WTC11 (cell line): ENCODE results near the gene SEC16A.

Source experiments
- ATF3 ChIP-seq: sonication (generic); formaldehyde crosslinking; conservative IDR thresholded peaks from 2 replicates; pipeline ENCODE4 v1.8.1; 2022; ENCODE audit warnings: mild to moderate bottlenecking, missing genetic modification reagents
- ETV6 ChIP-seq: sonication (generic); formaldehyde crosslinking; IDR thresholded peaks from 2 replicates; pipeline ENCODE4 v1.8.1; 2022; ENCODE audit warnings: mild to moderate bottlenecking, missing genetic modification reagents
- JUN ChIP-seq: sonication (generic); formaldehyde crosslinking; IDR thresholded peaks from 2 replicates; pipeline ENCODE4 v1.8.0; 2023; ENCODE audit warnings: mild to moderate bottlenecking, missing genetic modification reagents
- KAT7 ChIP-seq: sonication (generic); formaldehyde crosslinking; IDR thresholded peaks from 2 replicates; pipeline ENCODE4 v1.8.1; 2023; ENCODE audit warnings: missing genetic modification reagents, mild to moderate bottlenecking, borderline replicate concordance
- NFYB ChIP-seq: sonication (generic); formaldehyde crosslinking; conservative IDR thresholded peaks from 2 replicates; pipeline ENCODE4 v1.8.0; 2022; ENCODE audit warnings: low read depth, missing genetic modification reagents
- SOX15 ChIP-seq: fragments of 250-450 bp; sonication (Bioruptor Pico); IDR thresholded peaks from 2 replicates; pipeline ENCODE4 v1.9.0; 2021; ENCODE audit warnings: mild to moderate bottlenecking
- SP1 ChIP-seq: sonication (generic); formaldehyde crosslinking; conservative IDR thresholded peaks from 2 replicates; pipeline ENCODE4 v1.8.1; 2022; ENCODE audit warnings: missing genetic modification reagents
- USF1 ChIP-seq: sonication (generic); formaldehyde crosslinking; IDR thresholded peaks from 2 replicates; pipeline ENCODE4 v1.8.0; 2022; ENCODE audit warnings: mild to moderate bottlenecking, missing genetic modification reagents
- USF2 ChIP-seq: sonication (generic); formaldehyde crosslinking; IDR thresholded peaks from 2 replicates; pipeline ENCODE4 v1.8.1; 2023; ENCODE audit warnings: mild to moderate bottlenecking, missing genetic modification reagents, moderate library complexity
- ZNF396 ChIP-seq: fragments of 250-450 bp; sonication (Bioruptor Pico); IDR thresholded peaks from 2 replicates; pipeline ENCODE4 v1.8.0; 2021; ENCODE audit warnings: mild to moderate bottlenecking, moderate library complexity, borderline replicate concordance
- TF ChIP-seq, protein P1 (sequence below): fragments of 200-600 bp; IDR thresholded peaks from 2 replicates; pipeline ENCODE4 v1.8.0; 2022; ENCODE audit warnings: antibody characterized with exemption
- TF ChIP-seq, protein P2 (sequence below): sonication (generic); formaldehyde crosslinking; IDR thresholded peaks from 2 replicates; pipeline ENCODE4 v1.8.0; 2022; ENCODE audit warnings: mild to moderate bottlenecking, missing genetic modification reagents
- TF ChIP-seq, protein P3 (sequence below): sonication (generic); formaldehyde crosslinking; IDR thresholded peaks from 2 replicates; pipeline ENCODE4 v1.8.1; 2022; ENCODE audit warnings: missing genetic modification reagents, borderline replicate concordance

DNA sequence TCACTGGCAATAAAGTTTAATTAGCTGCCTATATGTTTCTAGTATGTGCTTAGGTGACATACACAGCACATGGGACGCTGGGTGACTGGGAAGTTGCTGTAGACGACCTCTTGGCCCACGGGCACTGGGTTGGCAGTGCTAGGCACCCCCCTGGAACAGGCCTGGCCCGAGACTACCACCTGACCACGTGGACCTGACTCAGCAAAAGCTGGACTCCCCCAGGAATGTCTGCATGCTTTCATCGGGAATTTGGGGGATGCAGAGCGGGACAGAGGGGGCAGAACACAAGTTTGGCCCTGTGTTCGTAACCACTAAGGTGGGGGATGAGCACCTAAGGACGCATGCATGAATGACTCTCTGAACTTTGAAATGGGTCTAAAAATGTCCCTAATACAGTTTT is 26.6 kb downstream of the SEC16A start:
- TF ChIP-seq, protein P1, sequence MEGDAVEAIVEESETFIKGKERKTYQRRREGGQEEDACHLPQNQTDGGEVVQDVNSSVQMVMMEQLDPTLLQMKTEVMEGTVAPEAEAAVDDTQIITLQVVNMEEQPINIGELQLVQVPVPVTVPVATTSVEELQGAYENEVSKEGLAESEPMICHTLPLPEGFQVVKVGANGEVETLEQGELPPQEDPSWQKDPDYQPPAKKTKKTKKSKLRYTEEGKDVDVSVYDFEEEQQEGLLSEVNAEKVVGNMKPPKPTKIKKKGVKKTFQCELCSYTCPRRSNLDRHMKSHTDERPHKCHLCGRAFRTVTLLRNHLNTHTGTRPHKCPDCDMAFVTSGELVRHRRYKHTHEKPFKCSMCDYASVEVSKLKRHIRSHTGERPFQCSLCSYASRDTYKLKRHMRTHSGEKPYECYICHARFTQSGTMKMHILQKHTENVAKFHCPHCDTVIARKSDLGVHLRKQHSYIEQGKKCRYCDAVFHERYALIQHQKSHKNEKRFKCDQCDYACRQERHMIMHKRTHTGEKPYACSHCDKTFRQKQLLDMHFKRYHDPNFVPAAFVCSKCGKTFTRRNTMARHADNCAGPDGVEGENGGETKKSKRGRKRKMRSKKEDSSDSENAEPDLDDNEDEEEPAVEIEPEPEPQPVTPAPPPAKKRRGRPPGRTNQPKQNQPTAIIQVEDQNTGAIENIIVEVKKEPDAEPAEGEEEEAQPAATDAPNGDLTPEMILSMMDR, result no peak
- TF ChIP-seq JUN (CRISPR knock-in tag), result no peak
- no peak for TF ChIP-seq KAT7
- TF ChIP-seq USF2, result no peak
- no peak for TF ChIP-seq USF1 (CRISPR knock-in tag)
- TF ChIP-seq ZNF396 (CRISPR knock-in tag), result no peak
- no peak for TF ChIP-seq SP1 (CRISPR knock-in tag)
- no peak for TF ChIP-seq ATF3 (CRISPR knock-in tag)
- TF ChIP-seq SOX15 (CRISPR knock-in tag), result no peak
- TF ChIP-seq, protein P2, sequence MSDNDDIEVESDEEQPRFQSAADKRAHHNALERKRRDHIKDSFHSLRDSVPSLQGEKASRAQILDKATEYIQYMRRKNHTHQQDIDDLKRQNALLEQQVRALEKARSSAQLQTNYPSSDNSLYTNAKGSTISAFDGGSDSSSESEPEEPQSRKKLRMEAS, result no peak
- TF ChIP-seq ETV6 (CRISPR knock-in tag), result no peak
- TF ChIP-seq, protein P3, sequence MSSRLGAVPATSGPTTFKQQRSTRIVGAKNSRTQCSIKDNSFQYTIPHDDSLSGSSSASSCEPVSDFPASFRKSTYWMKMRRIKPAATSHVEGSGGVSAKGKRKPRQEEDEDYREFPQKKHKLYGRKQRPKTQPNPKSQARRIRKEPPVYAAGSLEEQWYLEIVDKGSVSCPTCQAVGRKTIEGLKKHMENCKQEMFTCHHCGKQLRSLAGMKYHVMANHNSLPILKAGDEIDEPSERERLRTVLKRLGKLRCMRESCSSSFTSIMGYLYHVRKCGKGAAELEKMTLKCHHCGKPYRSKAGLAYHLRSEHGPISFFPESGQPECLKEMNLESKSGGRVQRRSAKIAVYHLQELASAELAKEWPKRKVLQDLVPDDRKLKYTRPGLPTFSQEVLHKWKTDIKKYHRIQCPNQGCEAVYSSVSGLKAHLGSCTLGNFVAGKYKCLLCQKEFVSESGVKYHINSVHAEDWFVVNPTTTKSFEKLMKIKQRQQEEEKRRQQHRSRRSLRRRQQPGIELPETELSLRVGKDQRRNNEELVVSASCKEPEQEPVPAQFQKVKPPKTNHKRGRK (CRISPR knock-in tag), result no peak
- no peak for TF ChIP-seq NFYB (CRISPR knock-in tag)
